Panc1 (cell line): ENCODE results near the gene RASEF. TPM values are rescaled to one million over a fixed set of nuclear protein-coding genes. Genes with fewer than 3 reads are reported as not detected.

Experiments
- ATAC-seq: fragments of 200-7000 bp; cut with Tn5 transposase; 2 replicates; pipeline ENCODE4 v1.9.1; 2020; ENCODE audit warnings: mild to moderate bottlenecking, moderate library complexity
- BruUV-seq: library from RNA; stranded (reverse); fragments of 400-500 nt; replicated peaks from 2 replicates; lab custom pipeline; 2021; lab: Mats Ljungman, UMichigan
- CTCF ChIA-PET: fragments of 300-600 bp; sonication (Branson Sonifier 250); formaldehyde crosslinking; loops from one replicate; lab custom pipeline; 2022; ENCODE audit warnings: antibody characterized with exemption; lab: Charles Lee
- POLR2A ChIA-PET: fragments of 300-600 bp; sonication (Branson Sonifier 250); formaldehyde crosslinking; loops from one replicate; lab custom pipeline; 2022; ENCODE audit warnings: antibody characterized with exemption; lab: Charles Lee
- DNase-seq: peaks from one replicate; pipeline ENCODE4 v3.0.0-alpha.2; 2010; ENCODE audit warnings: low read depth, low spot score
- H3K27ac ChIP-seq: 2 replicates; pipeline ENCODE4 v1.5.1; 2011; ENCODE audit warnings: mild to moderate bottlenecking, low read length, inconsistent platforms
- H3K27me3 ChIP-seq: fragments of 200-500 bp; sonication (Bioruptor generic); 2 replicates; pipeline ENCODE4 v1.6.0; 2014; ENCODE audit warnings: low read length, inconsistent platforms; ENCODE audit not compliant: control insufficient read depth, insufficient read depth
- H3K36me3 ChIP-seq: fragments of 200-500 bp; sonication (Bioruptor generic); 2 replicates; pipeline ENCODE4 v1.5.1; 2014; ENCODE audit warnings: inconsistent platforms, mild to moderate bottlenecking, low read length, moderate library complexity; ENCODE audit not compliant: control insufficient read depth, insufficient read depth
- H3K4me1 ChIP-seq: 2 replicates; pipeline ENCODE4 v1.5.1; 2011; ENCODE audit warnings: inconsistent platforms, mild to moderate bottlenecking, low read length, moderate library complexity; ENCODE audit not compliant: control insufficient read depth, insufficient read depth
- H3K4me3 ChIP-seq, 2 experiments: 2 replicates each; pipeline ENCODE4 v1.5.1; 2011 to 2012; ENCODE audit warnings: low read depth in 2 of 2, low read length in 2 of 2, mild to moderate bottlenecking in 2 of 2, inconsistent platforms in 1 of 2, moderate library complexity in 1 of 2
- H3K9me3 ChIP-seq: fragments of 200-500 bp; sonication (Bioruptor generic); 2 replicates; pipeline ENCODE4 v1.5.1; 2014; ENCODE audit warnings: low read depth, mild to moderate bottlenecking, inconsistent platforms, low read length, moderate library complexity; ENCODE audit not compliant: control insufficient read depth, insufficient read depth
- CTCF ChIP-seq: fragments of 450-650 bp; IDR thresholded peaks from 2 replicates; pipeline ENCODE4 v1.5.1; 2017; ENCODE audit warnings: mild to moderate bottlenecking
- POLR2AphosphoS5 ChIP-seq: IDR thresholded peaks from 2 replicates; pipeline ENCODE4 v1.6.1; 2012; ENCODE audit warnings: mild to moderate bottlenecking, low read depth, low read length, moderate library complexity
- REST ChIP-seq, 2 experiments: IDR thresholded peaks; 2 replicates each; pipeline ENCODE4 v1.6.1; 2011 to 2012; ENCODE audit warnings: low read depth in 2 of 2, control low read depth in 1 of 2, low read length in 1 of 2, mild to moderate bottlenecking in 1 of 2, moderate library complexity in 1 of 2; ENCODE audit not compliant: insufficient read depth in 1 of 2
- SIN3A ChIP-seq: IDR thresholded peaks from 2 replicates; pipeline ENCODE4 v1.6.1; 2012; ENCODE audit warnings: low read depth, mild to moderate bottlenecking, low read length, moderate library complexity, borderline replicate concordance; ENCODE audit not compliant: insufficient read depth
- TCF7L2 ChIP-seq: IDR thresholded peaks from 2 replicates; pipeline ENCODE4 v1.6.1; 2011; ENCODE audit warnings: mild to moderate bottlenecking, low read depth, low read length, inconsistent platforms
- in situ Hi-C: cut with HindIII; loops from 2 replicates; pipeline ENCODE4 v1.10.0; 2016; ENCODE audit warnings: low sequenced_read_pairs, low pct_unique_long_range_greater_than_20kb
- intact Hi-C: fragments of 100-400 bp; cut with micrococcal nuclease; formaldehyde crosslinking; loops from one replicate; pipeline ENCODE4 v1.10.0; 2022; ENCODE audit not compliant: unreplicated experiment
- total RNA-seq: library from RNA; stranded (reverse); gene quantifications from one replicate; pipeline ENCODE4 v1.2.1, GENCODE V29; 2021; ENCODE audit not compliant: unreplicated experiment

Gene RASEF
- total RNA-seq, 1 experiment from 2014 or later = 2.9 TPM

DNA sequence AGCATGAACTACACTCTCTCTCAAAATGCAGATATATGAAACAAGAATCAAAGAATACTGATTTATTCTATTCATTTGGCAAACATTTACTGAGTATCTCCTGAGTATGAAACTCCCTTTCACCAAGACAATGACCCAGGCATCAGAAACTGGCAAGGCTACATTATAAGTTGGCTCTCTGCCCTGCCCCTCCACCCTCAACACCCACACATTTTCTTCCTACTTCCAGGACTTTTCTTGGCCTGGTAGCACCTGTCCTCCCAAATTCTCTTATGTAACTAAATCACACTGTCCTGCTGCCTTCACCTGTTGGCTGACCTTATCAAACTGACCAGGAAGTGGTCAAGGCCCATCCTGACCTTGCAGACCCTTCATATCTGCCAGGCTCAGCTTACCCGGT is 3.5 kb downstream of the RASEF start:
- POLR2A ChIA-PET = no interaction called here
- in situ Hi-C loops (no loop called here), intact Hi-C loops (no loop called here)
- no peak overlapping the region for H3K4me3 ChIP-seq
- TF ChIP-seq REST (IDR thresholded peaks at IDR 0.05; ENCODE audit: insufficient read depth in 1 of 2, low read depth in 2 of 2, low read length in 1 of 2) (no peak), TCF7L2 (no peak), CTCF (no peak), POLR2AphosphoS5 (no peak), SIN3A (no peak)
- H3K27me3 ChIP-seq = peaks cover 2% of the 10 kb centered on the region
- H3K36me3 ChIP-seq = no peaks in the 10 kb centered on the region
- CTCF ChIA-PET = no interaction called here
- no TSS peak for BruUV-seq
- DNase-seq (no peak), ATAC-seq (no peak)
- H3K27ac ChIP-seq = no peak overlapping the region
- H3K4me1 ChIP-seq = no peaks in the 10 kb centered on the region
- H3K9me3 ChIP-seq = no peaks in the 10 kb centered on the region

GRCh38 chr9:83056911-83057310 is 6.0 kb downstream of the RASEF start:
- no peaks in the 10 kb centered on the region for H3K4me1 ChIP-seq
- ChIA-PET POLR2A (no interaction called here), CTCF (no interaction called here)
- in situ Hi-C loops = no loop called here
- no TSS peak for BruUV-seq
- no peak overlapping the region for H3K27ac ChIP-seq
- H3K27me3 ChIP-seq = 0 out of 2 replicates have a peak, but pooled peaks cover 2% of the 10 kb centered on the region
- no peaks in the 10 kb centered on the region for H3K36me3 ChIP-seq
- no peak overlapping the region for H3K4me3 ChIP-seq
- no peak for DNase-seq
- intact Hi-C loops = no loop called here
- TF ChIP-seq TCF7L2 = no peak
- TF ChIP-seq REST (IDR thresholded peaks at IDR 0.05; ENCODE audit: insufficient read depth in 1 of 2, low read depth in 2 of 2, low read length in 1 of 2) = no peak
- no peak for TF ChIP-seq CTCF
- TF ChIP-seq POLR2AphosphoS5 = no peak
- no peak for TF ChIP-seq SIN3A
- no peaks in the 10 kb centered on the region for H3K9me3 ChIP-seq
- ATAC-seq = no peak
